Measurements from ENCODE around the gene GPR50.

The GPR50 gene

GRCh38 chrX:151180400-151180799, 4.0 kb downstream of the GPR50 start:
- Histone ChIP-seq H3K4me1 (ENCODE audit: insufficient read depth, low read length, poor library complexity, severe bottlenecking) (no peaks in the 10 kb centered on the region), H3K36me3 (ENCODE audit: insufficient read depth, low read length) (no peaks in the 10 kb centered on the region), H4K20me1 (ENCODE audit: insufficient read depth, low read length, poor library complexity, severe bottlenecking) (no peaks in the 10 kb centered on the region), H3K9me2 (replicated peaks; ENCODE audit: low read depth, low read length) (no peaks in the 10 kb centered on the region), H3K9me3 (ENCODE audit: insufficient read depth, low read depth, low read length) (no peaks in the 10 kb centered on the region), H3K4me2 (ENCODE audit: low read depth, low read length, poor library complexity, severe bottlenecking) (no peak overlapping the region), H3F3A (ENCODE audit: low read depth) (no peaks in the 10 kb centered on the region), H3K27me3 (ENCODE audit: insufficient read depth, low read length, poor library complexity, severe bottlenecking) (no peaks in the 10 kb centered on the region), H2AFZ (ENCODE audit: low read length) (no peak overlapping the region), H3K9ac (ENCODE audit: low read depth, low read length, poor library complexity, severe bottlenecking) (no peak overlapping the region), H3K4me3 (ENCODE audit: low read length, poor library complexity, severe bottlenecking) (no peak overlapping the region), H3K79me2 (ENCODE audit: insufficient read depth, low read length) (no peaks in the 10 kb centered on the region)
- TF ChIP-seq CTCF (conservative IDR thresholded peaks at IDR 0.05; ENCODE audit: low read length) (no peak), EZH2phosphoT487 (IDR thresholded peaks at IDR 0.05; ENCODE audit: borderline replicate concordance) (no peak)

GRCh38 chrX:151181088-151181487, 4.7 kb downstream of the GPR50 start:
- H3K4me2 ChIP-seq (ENCODE audit: low read depth, low read length, poor library complexity, severe bottlenecking), result no peak overlapping the region
- no peaks in the 10 kb centered on the region for H3F3A ChIP-seq (ENCODE audit: low read depth)
- TF ChIP-seq CTCF (conservative IDR thresholded peaks at IDR 0.05; ENCODE audit: low read length) (no peak), EZH2phosphoT487 (IDR thresholded peaks at IDR 0.05; ENCODE audit: borderline replicate concordance) (no peak)
- no peak overlapping the region for H3K4me3 ChIP-seq (ENCODE audit: low read length, poor library complexity, severe bottlenecking)
- no peaks in the 10 kb centered on the region for H3K4me1 ChIP-seq (ENCODE audit: insufficient read depth, low read length, poor library complexity, severe bottlenecking)
- H2AFZ ChIP-seq (ENCODE audit: low read length), result no peak overlapping the region
- no peaks in the 10 kb centered on the region for H3K79me2 ChIP-seq (ENCODE audit: insufficient read depth, low read length)
- no peaks in the 10 kb centered on the region for H3K27me3 ChIP-seq (ENCODE audit: insufficient read depth, low read length, poor library complexity, severe bottlenecking)
- no peaks in the 10 kb centered on the region for H4K20me1 ChIP-seq (ENCODE audit: insufficient read depth, low read length, poor library complexity, severe bottlenecking)
- no peaks in the 10 kb centered on the region for H3K36me3 ChIP-seq (ENCODE audit: insufficient read depth, low read length)
- no peaks in the 10 kb centered on the region for H3K9me2 ChIP-seq (replicated peaks; ENCODE audit: low read depth, low read length)
- H3K9me3 ChIP-seq (ENCODE audit: insufficient read depth, low read depth, low read length), result no peaks in the 10 kb centered on the region
- H3K9ac ChIP-seq (ENCODE audit: low read depth, low read length, poor library complexity, severe bottlenecking), result no peak overlapping the region

- TF ChIP-seq CTCF (conservative IDR thresholded peaks at IDR 0.05; ENCODE audit: low read length) (no peak), EZH2phosphoT487 (IDR thresholded peaks at IDR 0.05; ENCODE audit: borderline replicate concordance) (no peak)
- Histone ChIP-seq H3K4me1 (ENCODE audit: insufficient read depth, low read length, poor library complexity, severe bottlenecking) (no peaks in the 10 kb centered on the region), H3K27me3 (ENCODE audit: insufficient read depth, low read length, poor library complexity, severe bottlenecking) (no peaks in the 10 kb centered on the region), H3K36me3 (ENCODE audit: insufficient read depth, low read length) (no peaks in the 10 kb centered on the region), H3K9ac (ENCODE audit: low read depth, low read length, poor library complexity, severe bottlenecking) (no peak overlapping the region), H3F3A (ENCODE audit: low read depth) (no peaks in the 10 kb centered on the region), H3K79me2 (ENCODE audit: insufficient read depth, low read length) (no peaks in the 10 kb centered on the region), H3K9me3 (ENCODE audit: insufficient read depth, low read depth, low read length) (no peaks in the 10 kb centered on the region), H3K9me2 (replicated peaks; ENCODE audit: low read depth, low read length) (no peaks in the 10 kb centered on the region), H2AFZ (ENCODE audit: low read length) (no peak overlapping the region), H3K4me2 (ENCODE audit: low read depth, low read length, poor library complexity, severe bottlenecking) (no peak overlapping the region), H4K20me1 (ENCODE audit: insufficient read depth, low read length, poor library complexity, severe bottlenecking) (no peaks in the 10 kb centered on the region), H3K4me3 (ENCODE audit: low read length, poor library complexity, severe bottlenecking) (no peak overlapping the region)
Observed at GRCh38 chrX:151183233-151183753, 6.9 kb downstream of the GPR50 start.
